Motor neuron (in vitro differentiated cells): ENCODE measurements around the gene UGGT2. TPM values are rescaled to one million over a fixed set of nuclear protein-coding genes. Genes with fewer than 3 reads are reported as not detected.
"Not testable (repeated sequence)": the region's sequence is repeated elsewhere in the genome, so short reads cannot be mapped to it uniquely, and the experiment has no call there.

ENCODE experiments used
- ATAC-seq, 8 experiments: fragments of 200-7000 bp; cut with Tn5 transposase; replicated peaks in 6 of 8; 2 replicates each; pipeline ENCODE4 v1.8.0; 2021; ENCODE audit warnings: mild to moderate bottlenecking in 8 of 8, moderate library complexity in 8 of 8
- H3K27ac ChIP-seq, 2 donors: fragments of 250-450 bp; sonication (Bioruptor Pico); 2 replicates each; pipeline ENCODE4 v1.9.0; 2021; ENCODE audit warnings: antibody characterized with exemption in 2 of 2, mild to moderate bottlenecking in 2 of 2, moderate library complexity in 1 of 2
- H3K4me1 ChIP-seq, 2 donors: fragments of 250-450 bp; sonication (Bioruptor Pico); replicated peaks in 1 of 2; 2 replicates each; pipeline ENCODE4 v1.6.1; 2021; ENCODE audit warnings: antibody characterized with exemption in 2 of 2, mild to moderate bottlenecking in 2 of 2, moderate library complexity in 1 of 2
- H3K4me3 ChIP-seq, 5 donors: fragments of 250-450 bp; sonication (Bioruptor Pico); 2 replicates each; pipeline ENCODE4 v1.9.0; 2021; ENCODE audit warnings: antibody characterized with exemption in 5 of 5, mild to moderate bottlenecking in 5 of 5, moderate library complexity in 4 of 5
- WGBS, 10 experiments: fragments of 450-650 bp; shearing (Covaris generic); methylation state at CpG; one replicate each; pipeline ENCODE4 v1.0.0; 2022; 5-methylcytosine and 5-hydroxymethylcytosine counted together
- in situ Hi-C, 9 experiments: fragments of 400-800 bp; cut with MboI; loops; one replicate each; pipeline ENCODE4 v1.15.0; 2021; ENCODE audit warnings: low sequenced_read_pairs in 9 of 9, low pct_unique_long_range_greater_than_20kb in 2 of 9; ENCODE audit not compliant: unreplicated experiment in 9 of 9
- total RNA-seq, 8 experiments: library from RNA; unstranded; fragments of 300-600 nt; gene quantifications; 2 replicates each; pipeline versions ENCODE4 v1.2.3 to v1.2.4, GENCODE V29; 2022

UGGT2 gene
- total RNA-seq, 8 experiments from 2014 or later, result 21.7 to 50.0 (median 33.8) TPM

- ATAC-seq, H3K27ac ChIP-seq, H3K4me3 ChIP-seq, H3K4me1 ChIP-seq: not testable (repeated sequence)
- in situ Hi-C loops, result loop anchor here in 4 of 9 experiments (25.0 kb wide), 4 partner anchors 183 to 433 kb away; partner anchors contain the start of genes CLDN10 (in 1 of the 4) and DZIP1 (in 1 of the 4)
- 100% methylated on average over 1 of the region's 26 CpGs; no CpG with 5 or more reads in 9 of the 10 experiments for WGBS, 10 experiments
Observed at GRCh38 chr13:95845656-95846055, 207.5 kb downstream of the UGGT2 start.

- no peak for ATAC-seq
- in situ Hi-C loops, result loop anchor here in 4 of 9 experiments (25.0 kb wide), 4 partner anchors 181 to 431 kb away; partner anchors contain the start of genes CLDN10 (in 1 of the 4) and DZIP1 (in 1 of the 4)
- no peaks in the 10 kb centered on the region for H3K4me1 ChIP-seq
- no peak overlapping the region for H3K27ac ChIP-seq
- 78 to 100% (median 90%) methylated on average over 1 to 2 of the region's 2 CpGs; no CpG with 5 or more reads in 2 of the 10 experiments for WGBS, 10 experiments
- H3K4me3 ChIP-seq, result no peak overlapping the region
Observed at GRCh38 chr13:95842898-95843297, 210.3 kb downstream of the UGGT2 start.

- ATAC-seq, result peak in 3 of 8 experiments; percentile 49 to 92 (median 73)
- Histone ChIP-seq H3K27ac (no peak overlapping the region), H3K4me1 (no peaks in the 10 kb centered on the region), H3K4me3 (no peak overlapping the region)
- in situ Hi-C loops, result loop anchor here in 4 of 9 experiments (25.0 kb wide), 4 partner anchors 180 to 430 kb away; partner anchors contain the start of genes CLDN10 (in 1 of the 4) and DZIP1 (in 1 of the 4)
Observed at GRCh38 chr13:95841894-95842293, 211.3 kb downstream of the UGGT2 start.

- WGBS, 10 experiments, result 0 to 100% (median 0%) methylated on average over 1 to 3 of the region's 3 CpGs; no CpG with 5 or more reads in 1 of the 10 experiments
- in situ Hi-C loops, result loop anchor here in 4 of 9 experiments (25.0 kb wide), 4 partner anchors 172 to 422 kb away; partner anchors contain the start of genes CLDN10 (in 1 of the 4) and DZIP1 (in 1 of the 4)
- no peak overlapping the region for H3K4me3 ChIP-seq
- no peaks in the 10 kb centered on the region for H3K4me1 ChIP-seq
- no peak overlapping the region for H3K27ac ChIP-seq
- peak; percentile 58 to 87 (median 74) for ATAC-seq
Observed at GRCh38 chr13:95834134-95834765, 219.0 kb downstream of the UGGT2 start.

GRCh38 chr13:95833719-95834118 lies 219.5 kb downstream of the UGGT2 start:
- 0 to 100% (median 28%) methylated on average over 1 of the region's 1 CpG; no CpG with 5 or more reads in 2 of the 10 experiments for WGBS, 10 experiments
- in situ Hi-C loops, result loop anchor here in 4 of 9 experiments (25.0 kb wide), 4 partner anchors 171 to 421 kb away; partner anchors contain the start of genes CLDN10 (in 1 of the 4) and DZIP1 (in 1 of the 4)
- Histone ChIP-seq H3K27ac (no peak overlapping the region), H3K4me1 (no peaks in the 10 kb centered on the region), H3K4me3 (no peak overlapping the region)
- ATAC-seq, result no peak

GRCh38 chr13:95833126-95833525 lies 220.1 kb downstream of the UGGT2 start:
- in situ Hi-C loops, result loop anchor here in 4 of 9 experiments (25.0 kb wide), 4 partner anchors 171 to 421 kb away; partner anchors contain the start of genes CLDN10 (in 1 of the 4) and DZIP1 (in 1 of the 4)
- H3K4me3 ChIP-seq, result no peak overlapping the region
- H3K4me1 ChIP-seq, result no peaks in the 10 kb centered on the region
- peak in 3 of 8 experiments; percentile 30 to 49 (median 33) for ATAC-seq
- no peak overlapping the region for H3K27ac ChIP-seq
- WGBS, 10 experiments, result 14 to 75% (median 52%) methylated on average over 1 of the region's 1 CpG; no CpG with 5 or more reads in 6 of the 10 experiments

GRCh38 chr13:95822303-95822702 lies 230.9 kb downstream of the UGGT2 start:
- H3K27ac ChIP-seq, result no peak overlapping the region
- H3K4me1 ChIP-seq, result no peaks in the 10 kb centered on the region
- ATAC-seq, result no peak
- in situ Hi-C loops, result no loop called here
- 83 to 99% (median 93%) methylated on average over 3 to 5 of the region's 5 CpGs for WGBS, 10 experiments
- H3K4me3 ChIP-seq, result no peak overlapping the region

GRCh38 chr13:95814495-95814894 lies 238.7 kb downstream of the UGGT2 start:
- WGBS, 10 experiments, result 67 to 100% (median 100%) methylated on average over 1 of the region's 1 CpG; no CpG with 5 or more reads in 1 of the 10 experiments
- no peak for ATAC-seq
- in situ Hi-C loops, result no loop called here

GRCh38 chr13:95813139-95813538 lies 240.1 kb downstream of the UGGT2 start:
- in situ Hi-C loops, result no loop called here
- Histone ChIP-seq H3K27ac (no peak overlapping the region), H3K4me3 (no peak overlapping the region), H3K4me1 (no peaks in the 10 kb centered on the region)
- ATAC-seq, result no peak
- WGBS, 10 experiments, result 75 to 100% (median 91%) methylated on average over 1 to 3 of the region's 3 CpGs; no CpG with 5 or more reads in 1 of the 10 experiments

More at GRCh38 chr13:95814495-95814894, 238.7 kb downstream of the UGGT2 start:
- Histone ChIP-seq H3K4me1 (no peaks in the 10 kb centered on the region), H3K4me3 (no peak overlapping the region), H3K27ac (no peak overlapping the region)

GRCh38 chr13:95809429-95809828 lies 243.8 kb downstream of the UGGT2 start:
- no peaks in the 10 kb centered on the region for H3K4me1 ChIP-seq
- in situ Hi-C loops, result no loop called here
- no peak overlapping the region for H3K27ac ChIP-seq
- no peak overlapping the region for H3K4me3 ChIP-seq
- 67 to 100% (median 82%) methylated on average over 1 to 4 of the region's 5 CpGs for WGBS, 10 experiments
- ATAC-seq, result no peak

GRCh38 chr13:95805921-95806320 lies 247.3 kb downstream of the UGGT2 start:
- H3K4me1 ChIP-seq, result no peaks in the 10 kb centered on the region
- H3K27ac ChIP-seq, result no peak overlapping the region
- ATAC-seq, result no peak
- no peak overlapping the region for H3K4me3 ChIP-seq
- in situ Hi-C loops, result no loop called here

GRCh38 chr13:95801825-95802224 lies 251.4 kb downstream of the UGGT2 start:
- ATAC-seq, result no peak
- H3K27ac ChIP-seq, result no peak overlapping the region
- H3K4me1 ChIP-seq, result no peaks in the 10 kb centered on the region
- no peak overlapping the region for H3K4me3 ChIP-seq
- in situ Hi-C loops, result no loop called here
- WGBS, 10 experiments, result 83 to 100% (median 94%) methylated on average over 1 to 4 of the region's 4 CpGs; no CpG with 5 or more reads in 2 of the 10 experiments

GRCh38 chr13:95800436-95800835 lies 252.8 kb downstream of the UGGT2 start:
- WGBS, 10 experiments, result 71 to 100% methylated on average over 1 of the region's 1 CpG; no CpG with 5 or more reads in 8 of the 10 experiments
- in situ Hi-C loops, result no loop called here
- peaks cover 0 to 6% of the 10 kb centered on the region in 2 donors for H3K4me1 ChIP-seq
- H3K27ac ChIP-seq, result no peak overlapping the region
- H3K4me3 ChIP-seq, result no peak overlapping the region
- ATAC-seq, result peak in 1 of 8 experiments; percentile 17
